ENCODE measurements around the gene SNRPB2. TPM values are rescaled to one million over a fixed set of nuclear protein-coding genes. Genes with fewer than 3 reads are reported as not detected.

Gene SNRPB2
- total RNA-seq, 6 experiments from 2014 or later: 61.8 to 84.8 (median 77.0) TPM

DNA sequence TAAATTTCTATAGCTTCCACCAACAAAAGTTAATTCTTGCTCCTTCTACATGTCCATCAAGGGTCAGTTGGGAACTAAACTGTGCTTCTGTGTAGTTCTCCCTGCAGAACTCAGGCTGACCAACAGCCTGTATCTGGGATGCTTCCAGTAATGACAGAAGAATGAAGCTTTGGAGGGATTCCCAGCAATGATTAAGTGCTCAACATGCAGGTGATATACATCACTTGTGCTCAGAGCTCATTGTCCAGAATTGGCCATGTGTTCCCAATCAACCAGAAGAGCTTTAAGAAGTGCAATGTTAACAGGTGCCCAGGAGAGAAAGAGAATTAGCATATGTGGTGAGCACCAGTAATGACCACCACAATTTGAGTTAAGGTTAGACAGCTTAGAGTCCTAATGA is 37.4 kb upstream of the SNRPB2 start:
- TF ChIP-seq, protein P1, sequence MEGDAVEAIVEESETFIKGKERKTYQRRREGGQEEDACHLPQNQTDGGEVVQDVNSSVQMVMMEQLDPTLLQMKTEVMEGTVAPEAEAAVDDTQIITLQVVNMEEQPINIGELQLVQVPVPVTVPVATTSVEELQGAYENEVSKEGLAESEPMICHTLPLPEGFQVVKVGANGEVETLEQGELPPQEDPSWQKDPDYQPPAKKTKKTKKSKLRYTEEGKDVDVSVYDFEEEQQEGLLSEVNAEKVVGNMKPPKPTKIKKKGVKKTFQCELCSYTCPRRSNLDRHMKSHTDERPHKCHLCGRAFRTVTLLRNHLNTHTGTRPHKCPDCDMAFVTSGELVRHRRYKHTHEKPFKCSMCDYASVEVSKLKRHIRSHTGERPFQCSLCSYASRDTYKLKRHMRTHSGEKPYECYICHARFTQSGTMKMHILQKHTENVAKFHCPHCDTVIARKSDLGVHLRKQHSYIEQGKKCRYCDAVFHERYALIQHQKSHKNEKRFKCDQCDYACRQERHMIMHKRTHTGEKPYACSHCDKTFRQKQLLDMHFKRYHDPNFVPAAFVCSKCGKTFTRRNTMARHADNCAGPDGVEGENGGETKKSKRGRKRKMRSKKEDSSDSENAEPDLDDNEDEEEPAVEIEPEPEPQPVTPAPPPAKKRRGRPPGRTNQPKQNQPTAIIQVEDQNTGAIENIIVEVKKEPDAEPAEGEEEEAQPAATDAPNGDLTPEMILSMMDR (IDR thresholded peaks at IDR 0.05): no peak
- no peak overlapping the region for H3K27ac Mint-ChIP-seq

DNA sequence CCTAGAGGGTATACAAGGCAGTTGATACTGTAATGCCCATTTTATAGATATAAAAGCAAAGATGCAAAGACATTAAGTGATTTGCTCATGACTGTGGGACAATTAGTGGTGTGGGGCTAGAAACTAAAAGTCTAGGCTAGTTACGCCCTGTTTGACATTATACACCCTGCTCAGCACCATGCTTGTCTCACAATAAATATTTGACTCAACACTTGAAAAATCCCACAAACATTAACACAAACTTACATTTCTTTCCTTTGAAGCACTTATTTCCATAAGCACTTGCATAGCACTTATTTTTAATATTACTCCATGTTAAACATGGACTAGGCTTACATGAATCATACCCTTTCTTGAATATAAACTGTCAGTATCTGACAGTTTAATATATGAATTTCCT is 36.5 kb upstream of the SNRPB2 start:
- H3K4me3 Mint-ChIP-seq: no peak overlapping the region
- no peaks in the 10 kb centered on the region for H3K36me3 Mint-ChIP-seq (ENCODE audit: low read depth)
- no peak overlapping the region for H3K27ac Mint-ChIP-seq
- H3K27me3 Mint-ChIP-seq (ENCODE audit: insufficient read depth): no peaks in the 10 kb centered on the region; the same call in 1 of the 2 replicates
- TF ChIP-seq, protein P1 (IDR thresholded peaks at IDR 0.05): no peak
- H3K4me1 Mint-ChIP-seq (ENCODE audit: low read depth): no peaks in the 10 kb centered on the region
- peaks cover 7% of the 10 kb centered on the region; the same call in 1 of the 2 replicates for H3K9me3 Mint-ChIP-seq
- no peak for DNase-seq

More for the DNA sequence above, 37.4 kb upstream of the SNRPB2 start:
- Mint-ChIP-seq H3K27me3 (ENCODE audit: insufficient read depth) (no peaks in the 10 kb centered on the region; the same call in 1 of the 2 replicates), H3K4me1 (ENCODE audit: low read depth) (no peaks in the 10 kb centered on the region), H3K36me3 (ENCODE audit: low read depth) (no peaks in the 10 kb centered on the region), H3K4me3 (no peak overlapping the region), H3K9me3 (peaks cover 8% of the 10 kb centered on the region; the same call in 1 of the 2 replicates)
- no peak for DNase-seq

DNA sequence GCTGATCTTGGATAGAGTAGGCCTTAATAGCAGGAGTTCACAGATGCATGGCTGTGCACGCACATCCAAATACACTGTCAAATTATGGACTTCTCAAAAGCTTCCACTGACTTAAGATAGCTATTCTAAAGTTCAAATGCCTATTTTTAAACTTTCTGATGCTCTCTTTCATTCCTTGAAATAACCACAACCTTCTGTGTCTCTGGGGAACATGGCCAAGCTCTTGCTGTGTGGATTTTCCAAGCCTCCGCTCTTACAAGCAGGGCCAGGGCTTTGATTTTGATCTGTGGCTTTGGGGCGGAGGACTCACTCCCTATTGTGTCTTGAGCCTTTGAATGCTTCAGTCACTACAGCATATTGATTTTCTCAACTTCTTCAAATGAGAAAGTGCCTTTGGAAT is 35.7 kb upstream of the SNRPB2 start:
- Mint-ChIP-seq H3K27ac (no peak overlapping the region), H3K4me3 (no peak overlapping the region), H3K9me3 (peaks cover 4% of the 10 kb centered on the region; the same call in 1 of the 2 replicates), H3K27me3 (ENCODE audit: insufficient read depth) (no peaks in the 10 kb centered on the region; the same call in 1 of the 2 replicates), H3K4me1 (ENCODE audit: low read depth) (no peaks in the 10 kb centered on the region), H3K36me3 (ENCODE audit: low read depth) (no peaks in the 10 kb centered on the region)
- TF ChIP-seq, protein P1 (IDR thresholded peaks at IDR 0.05): no peak
- DNase-seq: no peak

DNA sequence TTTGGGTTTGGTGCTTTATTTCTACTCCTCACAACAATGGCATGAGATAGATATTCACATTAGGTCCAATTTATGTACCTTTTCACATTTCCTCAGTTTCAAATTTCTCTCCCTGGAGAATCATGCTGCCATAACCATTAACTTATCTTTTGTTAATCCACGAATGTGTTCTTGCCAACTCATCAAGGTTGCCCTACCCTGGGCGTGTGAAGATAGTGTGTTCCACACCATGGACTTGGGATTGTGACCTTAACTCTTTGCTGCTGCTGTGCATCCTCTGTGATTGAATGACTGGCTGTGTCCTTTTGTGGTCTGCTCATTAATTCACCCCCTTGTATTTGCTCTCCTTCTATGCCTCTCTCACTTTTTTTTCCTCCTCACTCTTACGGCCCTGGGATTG is 34.2 kb upstream of the SNRPB2 start:
- Mint-ChIP-seq H3K4me1 (ENCODE audit: low read depth) (no peaks in the 10 kb centered on the region), H3K27me3 (ENCODE audit: insufficient read depth) (no peaks in the 10 kb centered on the region; the same call in 1 of the 2 replicates), H3K36me3 (ENCODE audit: low read depth) (no peaks in the 10 kb centered on the region), H3K9me3 (peaks cover 4% of the 10 kb centered on the region; the same call in 1 of the 2 replicates), H3K27ac (no peak overlapping the region), H3K4me3 (no peak overlapping the region)
- DNase-seq: no peak
- TF ChIP-seq, protein P1 (IDR thresholded peaks at IDR 0.05): no peak

DNA sequence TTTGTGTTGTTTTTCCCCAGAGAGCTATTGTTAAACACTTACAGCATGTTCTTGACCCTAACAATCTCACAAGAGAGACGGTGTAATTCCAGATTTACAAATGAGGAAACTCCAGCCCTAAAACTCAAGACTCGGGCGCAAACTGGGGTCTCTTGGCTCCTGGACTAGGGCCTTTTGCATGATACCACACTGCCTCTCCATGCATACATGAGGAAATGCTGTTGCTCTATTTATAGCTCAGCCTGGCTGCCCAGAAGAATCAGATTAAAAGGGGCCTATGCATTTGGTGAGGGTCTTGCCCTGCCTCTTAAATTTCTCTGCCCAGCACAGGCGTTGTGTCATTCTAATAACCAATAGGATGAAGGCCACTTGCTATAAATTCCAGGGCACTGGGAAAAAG is 30.5 kb upstream of the SNRPB2 start:
- H3K27ac Mint-ChIP-seq: no peak overlapping the region
- H3K4me3 Mint-ChIP-seq: no peak overlapping the region
- no peaks in the 10 kb centered on the region for H3K36me3 Mint-ChIP-seq (ENCODE audit: low read depth)
- H3K27me3 Mint-ChIP-seq (ENCODE audit: insufficient read depth): no peaks in the 10 kb centered on the region; the same call in 1 of the 2 replicates
- no peaks in the 10 kb centered on the region for H3K4me1 Mint-ChIP-seq (ENCODE audit: low read depth)
- peaks cover 4% of the 10 kb centered on the region; the same call in 1 of the 2 replicates for H3K9me3 Mint-ChIP-seq
- TF ChIP-seq, protein P1 (IDR thresholded peaks at IDR 0.05): no peak
- no peak for DNase-seq

Data from HFFc6 (cell line).